Hematopoietic multipotent progenitor cell treated with erythropoietin and hydrocortisone succinate and interleukin-3 and kit ligand, for 4 days (in vitro differentiated cells): ENCODE results near the gene ABRAXAS1.
A peak's percentile ranks its signal among the peaks of the same experiment; 100 is the strongest.
"Not testable (repeated sequence)": the region's sequence is repeated elsewhere in the genome, so short reads cannot be mapped to it uniquely, and the experiment has no call there.

Experiments used
- DNase-seq: peaks from one replicate; pipeline ENCODE4 v3.0.0-alpha.2; 2015

Gene ABRAXAS1

GRCh38 chr4:83484500-83485461 lies at the start of gene ABRAXAS1:
TSS of gene ABRAXAS1 (minus strand) at chr4:83485100. CDS start at chr4:83485072, 28 bp downstream.
- DNase-seq, result peak; percentile 98

- DNase-seq, result no peak
These were observed 42.8 kb upstream of the ABRAXAS1 start for GRCh38 chr4:83527671-83528070.

GRCh38 chr4:83522239-83522638 lies 37.3 kb upstream of the ABRAXAS1 start:
- DNase-seq, result no peak

- DNase-seq, result no peak
These were observed 31.3 kb upstream of the ABRAXAS1 start for GRCh38 chr4:83516042-83516772.

- no peak for DNase-seq
These were observed 25.5 kb upstream of the ABRAXAS1 start for GRCh38 chr4:83510442-83510841.

- DNase-seq, result peak; percentile 85
These were observed 24.3 kb upstream of the ABRAXAS1 start for GRCh38 chr4:83509156-83509585.

- no peak for DNase-seq
These were observed 20.1 kb upstream of the ABRAXAS1 start for GRCh38 chr4:83504996-83505395.

GRCh38 chr4:83504503-83504902 lies 19.6 kb upstream of the ABRAXAS1 start:
- no peak for DNase-seq

GRCh38 chr4:83503974-83504373 lies 19.1 kb upstream of the ABRAXAS1 start:
- peak; percentile 18 for DNase-seq

- DNase-seq, result not testable (repeated sequence)
These were observed 16.8 kb upstream of the ABRAXAS1 start for GRCh38 chr4:83501671-83502070.

- no peak for DNase-seq
These were observed 13.3 kb upstream of the ABRAXAS1 start for GRCh38 chr4:83498187-83498586.

GRCh38 chr4:83496085-83496917 lies 11.4 kb upstream of the ABRAXAS1 start:
- DNase-seq, result peak; percentile 70

GRCh38 chr4:83490876-83491450 lies 6.1 kb upstream of the ABRAXAS1 start:
- peak; percentile 76 for DNase-seq

GRCh38 chr4:83489711-83490326 lies 4.9 kb upstream of the ABRAXAS1 start:
- peak; percentile 49 for DNase-seq

- DNase-seq, result peak; percentile 30
These were observed 1.7 kb upstream of the ABRAXAS1 start for GRCh38 chr4:83486457-83487129.

GRCh38 chr4:83473966-83474365 lies 10.9 kb downstream of the ABRAXAS1 start:
- DNase-seq, result no peak

- no peak for DNase-seq
These were observed 11.5 kb downstream of the ABRAXAS1 start for GRCh38 chr4:83473423-83473822.

- DNase-seq, result no peak
These were observed 28.8 kb downstream of the ABRAXAS1 start for GRCh38 chr4:83456184-83456501.

- peak; percentile 100 for DNase-seq
These were observed 29.4 kb downstream of the ABRAXAS1 start, which contains the start of the genes HELQ and MRPS18C for GRCh38 chr4:83455281-83456183. TSS of gene HELQ (minus strand) at chr4:83455823. CDS start at chr4:83455693, 130 bp downstream. TSS of gene MRPS18C (plus strand) at chr4:83456058. CDS start at chr4:83456078, 20 bp downstream.

- DNase-seq, result peak; percentile 41
These were observed 30.2 kb downstream of the ABRAXAS1 start for GRCh38 chr4:83454686-83455085.
